Measurements from ENCODE around the gene TNFRSF13B.
"Not testable (repeated sequence)": the region's sequence is repeated elsewhere in the genome, so short reads cannot be mapped to it uniquely, and the experiment has no call there.

The TNFRSF13B gene

DNA sequence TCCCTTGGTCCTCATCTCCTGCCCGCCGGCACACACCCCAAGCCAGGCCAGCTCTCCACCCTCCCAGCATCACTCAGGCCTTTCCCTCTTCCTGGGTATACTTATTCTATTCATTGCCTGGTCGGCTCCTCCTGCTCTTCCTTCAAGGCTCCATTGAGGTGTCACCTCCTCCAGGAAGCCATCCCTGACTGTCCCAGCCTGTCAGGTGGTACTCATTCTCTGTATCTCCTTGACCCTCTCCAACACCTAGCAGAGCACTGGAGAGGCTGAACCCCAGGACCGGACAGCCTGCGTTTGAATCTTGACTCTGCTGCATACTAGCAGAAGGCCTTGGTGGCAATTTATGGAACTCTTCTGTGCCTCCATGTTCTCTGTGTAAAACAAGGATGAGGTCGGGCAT is 428 bp upstream of the TNFRSF13B start:
- no peak for TF ChIP-seq ZFX (IDR thresholded peaks at IDR 0.05; ENCODE audit: borderline replicate concordance)
- TF ChIP-seq, protein P1, sequence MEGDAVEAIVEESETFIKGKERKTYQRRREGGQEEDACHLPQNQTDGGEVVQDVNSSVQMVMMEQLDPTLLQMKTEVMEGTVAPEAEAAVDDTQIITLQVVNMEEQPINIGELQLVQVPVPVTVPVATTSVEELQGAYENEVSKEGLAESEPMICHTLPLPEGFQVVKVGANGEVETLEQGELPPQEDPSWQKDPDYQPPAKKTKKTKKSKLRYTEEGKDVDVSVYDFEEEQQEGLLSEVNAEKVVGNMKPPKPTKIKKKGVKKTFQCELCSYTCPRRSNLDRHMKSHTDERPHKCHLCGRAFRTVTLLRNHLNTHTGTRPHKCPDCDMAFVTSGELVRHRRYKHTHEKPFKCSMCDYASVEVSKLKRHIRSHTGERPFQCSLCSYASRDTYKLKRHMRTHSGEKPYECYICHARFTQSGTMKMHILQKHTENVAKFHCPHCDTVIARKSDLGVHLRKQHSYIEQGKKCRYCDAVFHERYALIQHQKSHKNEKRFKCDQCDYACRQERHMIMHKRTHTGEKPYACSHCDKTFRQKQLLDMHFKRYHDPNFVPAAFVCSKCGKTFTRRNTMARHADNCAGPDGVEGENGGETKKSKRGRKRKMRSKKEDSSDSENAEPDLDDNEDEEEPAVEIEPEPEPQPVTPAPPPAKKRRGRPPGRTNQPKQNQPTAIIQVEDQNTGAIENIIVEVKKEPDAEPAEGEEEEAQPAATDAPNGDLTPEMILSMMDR (IDR thresholded peaks at IDR 0.05) = no peak
- no peak overlapping the region for H3K27ac ChIP-seq

DNA sequence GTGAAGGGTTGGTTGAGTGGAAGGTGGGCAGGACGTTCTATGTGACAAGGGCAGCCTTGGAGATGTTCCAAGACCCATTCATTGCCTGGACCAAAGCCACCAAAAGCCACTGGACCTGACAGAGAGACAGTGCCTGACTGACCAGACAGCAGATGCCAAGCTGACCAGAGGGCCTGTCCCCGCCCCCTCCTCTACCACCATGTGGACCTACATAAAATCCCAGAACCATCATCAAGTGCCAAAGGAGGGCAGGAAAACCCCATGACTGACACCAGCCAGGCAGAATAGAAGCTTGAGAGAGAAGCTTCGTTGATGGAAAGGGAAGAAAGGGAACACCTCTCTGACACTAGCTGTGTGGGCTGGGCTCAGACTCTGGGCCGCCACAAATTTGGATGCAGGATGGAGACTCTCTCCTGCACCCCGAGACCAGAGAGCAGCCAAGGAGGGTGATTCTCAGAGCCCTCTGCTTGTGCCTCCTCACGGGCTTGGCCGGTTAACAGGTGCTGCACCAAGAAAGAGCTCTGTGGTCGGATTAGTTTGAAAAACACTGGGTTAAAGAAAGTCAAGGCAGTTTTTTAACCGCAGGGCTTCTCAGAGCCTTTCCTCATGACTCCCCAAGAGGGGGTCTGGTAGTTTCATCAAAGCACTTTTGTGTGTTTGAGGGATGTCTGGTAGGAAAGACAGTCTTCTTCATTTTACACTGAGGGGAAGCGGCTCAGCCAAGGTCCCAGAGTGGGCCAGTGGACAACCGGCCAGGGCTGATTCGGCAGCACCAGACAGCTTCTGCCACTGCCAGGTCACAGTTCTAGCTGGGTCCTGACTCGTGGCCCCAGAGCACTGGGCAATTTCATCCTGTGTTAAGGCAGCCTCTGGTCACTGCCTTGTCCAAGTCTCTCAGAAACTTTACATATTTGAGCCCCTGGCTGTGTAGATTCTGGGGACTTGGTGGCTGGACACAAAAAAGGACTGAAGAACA is 1.7 kb downstream of the TNFRSF13B start:
- TF ChIP-seq ZFX (IDR thresholded peaks at IDR 0.05; ENCODE audit: borderline replicate concordance) = no peak
- H3K27ac ChIP-seq = no peak overlapping the region

DNA sequence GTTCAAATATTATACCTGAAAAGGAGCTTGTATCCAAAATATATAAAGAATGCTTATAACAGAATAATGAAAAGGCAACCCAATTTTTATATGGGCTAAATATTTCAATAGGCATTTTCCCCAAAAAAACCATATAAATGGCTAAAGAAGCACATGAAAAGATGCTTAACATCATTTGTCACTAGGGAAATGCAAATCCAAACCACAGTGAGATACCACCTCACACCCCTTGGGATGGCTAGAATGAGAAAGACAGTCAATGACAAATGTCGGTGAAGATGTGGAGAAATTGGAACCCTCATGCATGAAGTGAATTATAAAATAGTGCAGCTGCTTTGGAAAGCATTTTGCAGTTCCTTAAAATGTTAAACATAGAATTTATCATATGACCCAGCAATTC is 3.1 kb downstream of the TNFRSF13B start:
- H3K27ac ChIP-seq = no peak overlapping the region
- TF ChIP-seq, protein P1 (IDR thresholded peaks at IDR 0.05) = no peak
- no peak for TF ChIP-seq ZFX (IDR thresholded peaks at IDR 0.05; ENCODE audit: borderline replicate concordance)

DNA sequence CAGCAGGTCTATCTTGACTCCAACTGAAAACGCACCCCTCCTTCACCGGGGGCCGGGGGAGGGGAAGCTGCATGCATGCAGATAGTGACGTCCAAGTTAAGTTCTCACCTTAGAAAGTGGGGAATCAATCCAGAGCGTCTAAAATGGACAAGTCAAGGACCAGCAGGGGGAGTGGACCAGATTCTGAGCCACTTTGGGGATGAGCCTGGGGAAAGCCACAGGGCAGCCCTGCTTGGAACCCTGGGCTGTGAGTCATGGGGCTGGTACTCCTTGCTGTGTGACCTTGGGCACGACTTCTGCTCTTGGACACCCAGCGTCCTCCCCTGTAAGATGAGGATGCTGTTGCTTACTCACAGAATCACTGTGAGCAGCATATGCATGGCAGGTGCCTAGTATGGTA is 9.1 kb downstream of the TNFRSF13B start:
- no peak overlapping the region for H3K27ac ChIP-seq
- TF ChIP-seq, protein P1 (IDR thresholded peaks at IDR 0.05) = no peak
- no peak for TF ChIP-seq ZFX (IDR thresholded peaks at IDR 0.05; ENCODE audit: borderline replicate concordance)

DNA sequence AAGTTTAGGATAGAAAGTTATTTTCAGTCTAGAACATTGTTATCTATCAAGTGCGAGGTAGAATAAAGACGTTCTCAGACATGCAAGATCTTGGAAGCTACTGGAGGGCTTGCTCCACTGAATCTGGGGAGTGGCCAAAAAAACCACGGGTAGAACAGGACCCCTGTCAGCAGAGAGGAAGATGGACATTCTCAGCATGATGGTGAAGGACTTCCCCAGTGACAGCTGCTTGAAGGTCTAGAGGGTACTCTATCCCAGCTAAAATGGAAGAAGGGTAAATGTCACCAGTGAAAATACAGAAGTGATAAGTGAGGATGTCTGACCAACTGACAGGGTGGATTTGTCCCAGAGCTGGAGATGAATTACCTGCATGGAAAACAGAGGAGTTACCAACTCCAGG is 10.1 kb downstream of the TNFRSF13B start:
- TF ChIP-seq, protein P1 (IDR thresholded peaks at IDR 0.05) = no peak
- no peak for TF ChIP-seq ZFX (IDR thresholded peaks at IDR 0.05; ENCODE audit: borderline replicate concordance)
- no peak overlapping the region for H3K27ac ChIP-seq

DNA sequence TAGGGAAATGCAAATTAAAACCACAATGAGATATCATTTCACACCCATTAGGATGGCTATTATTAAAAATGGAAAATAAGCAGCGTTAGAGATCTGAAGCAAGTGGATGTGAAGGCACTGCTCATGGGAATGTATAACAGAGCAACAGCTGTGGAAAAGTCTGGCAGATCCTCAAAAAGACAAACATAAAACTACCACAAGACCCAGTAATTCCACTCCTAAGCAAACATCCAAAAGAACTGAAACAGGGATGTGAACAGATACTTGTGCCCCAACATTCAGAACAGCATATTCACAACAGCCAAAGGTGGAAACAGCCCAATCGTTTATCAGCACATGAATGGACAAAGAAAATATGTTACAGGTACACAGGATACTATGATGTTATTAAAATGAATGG is 10.9 kb downstream of the TNFRSF13B start:
- H3K27ac ChIP-seq = not testable (repeated sequence)

DNA sequence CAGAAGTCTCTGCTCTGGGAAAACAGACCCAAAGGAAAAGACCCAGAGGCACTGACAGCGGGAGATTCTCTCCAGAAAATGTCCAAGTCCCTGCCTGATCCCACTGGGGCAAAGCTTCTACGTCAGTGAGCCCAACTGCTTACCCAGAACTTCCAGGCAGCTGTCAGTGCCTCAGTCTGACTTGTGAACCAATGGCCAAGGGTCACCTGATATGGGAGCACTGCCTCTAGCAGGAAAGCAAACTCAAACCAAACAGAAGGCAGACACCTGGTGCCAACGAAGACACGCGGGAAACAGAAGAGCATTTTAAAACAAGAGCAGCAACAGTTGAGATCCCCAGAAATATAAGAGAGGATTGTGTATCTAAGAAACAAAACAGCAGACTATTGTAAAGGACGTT is 16.9 kb downstream of the TNFRSF13B start:
- H3K27ac ChIP-seq = not testable (repeated sequence)

DNA sequence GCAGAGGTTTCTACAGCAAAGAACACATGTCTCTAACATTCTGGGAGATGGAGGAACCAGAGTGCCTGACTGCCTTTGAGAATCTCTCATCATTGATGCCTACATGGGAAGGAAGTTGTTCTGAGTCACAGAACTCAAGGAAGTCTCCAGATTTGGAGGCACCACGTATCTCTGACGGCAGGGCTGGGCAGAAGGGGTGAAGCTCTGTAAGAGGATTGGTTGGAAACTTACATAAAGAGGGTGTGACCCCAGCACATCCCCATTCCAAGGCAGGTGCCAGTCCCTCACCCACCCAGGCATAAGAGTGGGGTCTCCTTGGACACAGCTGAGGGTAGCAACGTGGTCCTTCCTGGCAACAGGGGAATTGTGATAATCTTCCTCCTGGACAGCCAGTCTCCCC is 17.4 kb downstream of the TNFRSF13B start:
- H3K27ac ChIP-seq = no peak overlapping the region
- TF ChIP-seq, protein P1 (IDR thresholded peaks at IDR 0.05) = no peak
- TF ChIP-seq ZFX (IDR thresholded peaks at IDR 0.05; ENCODE audit: borderline replicate concordance) = no peak

DNA sequence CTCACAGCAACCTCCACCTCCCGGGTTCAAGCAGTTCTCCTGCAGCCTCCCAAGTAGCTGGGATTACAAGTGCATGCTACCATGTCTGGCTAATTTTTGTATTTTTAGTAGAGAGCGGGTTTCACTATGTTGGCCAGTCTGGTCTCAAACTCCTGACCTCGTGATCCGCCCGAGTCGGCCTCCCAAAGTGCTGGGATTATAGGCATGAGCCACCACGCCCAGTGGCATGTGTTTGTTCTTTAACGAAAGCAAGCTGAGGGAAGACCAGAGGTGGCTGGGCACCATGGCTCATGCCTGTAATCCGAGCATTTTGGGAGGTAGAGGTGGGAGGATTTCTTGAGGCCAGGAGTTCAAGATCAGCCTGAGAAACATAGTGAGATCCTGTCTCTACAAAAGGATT is 18.1 kb downstream of the TNFRSF13B start:
- no peak overlapping the region for H3K27ac ChIP-seq
- no peak for TF ChIP-seq ZFX (IDR thresholded peaks at IDR 0.05; ENCODE audit: borderline replicate concordance)
- TF ChIP-seq, protein P1 (IDR thresholded peaks at IDR 0.05) = no peak

All from 22Rv1 (cell line).